CD4-positive, alpha-beta T cell (primary cell): Measurements from ENCODE around the gene MEG3. TPM values are rescaled to one million over a fixed set of nuclear protein-coding genes. Genes with fewer than 3 reads are reported as not detected.

Source experiments
- ATAC-seq: fragments of 200-7000 bp; cut with Tn5 transposase; one replicate; pipeline ENCODE4 v1.10.0; 2022; ENCODE audit warnings: mild to moderate bottlenecking; ENCODE audit not compliant: poor library complexity
- CTCF ChIA-PET: fragments of 350-600 bp; sonication (Branson Sonifier 250); formaldehyde crosslinking; loops from one replicate; lab custom pipeline; 2021; ENCODE audit warnings: antibody characterized with exemption, inconsistent platforms; lab: Charles Lee
- POLR2A ChIA-PET: fragments of 350-600 bp; sonication (Branson Sonifier 250); formaldehyde crosslinking; loops from one replicate; lab custom pipeline; 2021; ENCODE audit warnings: antibody characterized with exemption, inconsistent platforms; lab: Charles Lee
- DNase-seq, 14 experiments: peaks; one replicate each; pipeline ENCODE4 v3.0.0-alpha.2; 2013 to 2020; ENCODE audit warnings: mixed read lengths in 2 of 14
- H3K27ac ChIP-seq, 2 donors: one replicate each; pipeline versions ENCODE4 v1.5.1 to v1.7.0; 2013; ENCODE audit warnings: low read length in 2 of 2, low read depth in 1 of 2, mild to moderate bottlenecking in 1 of 2
- H3K27me3 ChIP-seq, 2 experiments: 1 replicate in 1 of 2; 2 replicates in 1 of 2; pipeline versions ENCODE4 v1.6.1 to v1.7.0; 2013; ENCODE audit warnings: low read length in 2 of 2, control low read depth in 1 of 2, mild to moderate bottlenecking in 1 of 2, moderate library complexity in 1 of 2; ENCODE audit not compliant: insufficient read depth in 2 of 2, control insufficient read depth in 1 of 2
- H3K36me3 ChIP-seq: one replicate; pipeline ENCODE4 v1.6.1; 2013; ENCODE audit warnings: low read length, control low read depth; ENCODE audit not compliant: insufficient read depth
- H3K4me1 ChIP-seq: one replicate; pipeline ENCODE4 v1.6.1; 2013; ENCODE audit warnings: low read length, control low read depth; ENCODE audit not compliant: insufficient read depth
- H3K4me3 ChIP-seq: one replicate; pipeline ENCODE4 v1.5.1; 2013; ENCODE audit warnings: mild to moderate bottlenecking, low read length, moderate library complexity
- H3K9me3 ChIP-seq, 2 experiments: 1 replicate in 1 of 2; 2 replicates in 1 of 2; pipeline versions ENCODE4 v1.6.1 to v1.7.0; 2013; ENCODE audit warnings: low read length in 2 of 2, mild to moderate bottlenecking in 2 of 2, control low read depth in 1 of 2, moderate library complexity in 1 of 2; ENCODE audit not compliant: control insufficient read depth in 1 of 2, insufficient read depth in 1 of 2
- H3K27ac Mint-ChIP-seq: one replicate; pipeline ENCODE4 v1.8.0; 2020; ENCODE audit warnings: mixed read lengths
- H3K27me3 Mint-ChIP-seq: one replicate; pipeline ENCODE4 v1.8.0; 2021; ENCODE audit warnings: mixed read lengths
- H3K36me3 Mint-ChIP-seq: one replicate; pipeline ENCODE4 v1.8.0; 2021; ENCODE audit warnings: low read depth, mixed read lengths
- H3K4me1 Mint-ChIP-seq: one replicate; pipeline ENCODE4 v1.8.0; 2021; ENCODE audit warnings: low read depth, mixed read lengths
- H3K4me3 Mint-ChIP-seq: one replicate; pipeline ENCODE4 v1.8.0; 2020; ENCODE audit warnings: mild to moderate bottlenecking, mixed read lengths
- H3K9me3 Mint-ChIP-seq: one replicate; pipeline ENCODE4 v1.8.0; 2020; ENCODE audit warnings: mixed read lengths
- CTCF ChIP-seq: fragments of 200-600 bp; IDR thresholded peaks from one replicate; pipeline ENCODE4 v1.8.0; 2022; ENCODE audit warnings: antibody characterized with exemption, mild to moderate bottlenecking
- intact Hi-C, 2 experiments: fragments of 100-400 bp; cut with DNase I in 1 of 2; cut with micrococcal nuclease in 1 of 2; formaldehyde crosslinking; loops; one replicate each; pipeline versions ENCODE4 v1.15.1 to v1.9.0; 2023 to 2025; cut with DNase I, micrococcal nuclease
- total RNA-seq, 174 experiments: library from RNA in 2 of 174; stranded (reverse) in 2 of 174; gene quantifications; one replicate each; pipeline ENCODE4 v1.2.3 and lab custom pipeline; 2021 to 2026

The MEG3 gene
- total RNA-seq, 2 experiments from 2014 or later = not detected

- POLR2A ChIA-PET = no interaction called here
- no peak overlapping the region for H3K4me3 Mint-ChIP-seq
- no peak for DNase-seq
These were observed 21.8 kb upstream of the MEG3 start for GRCh38 chr14:100804138-100804537.

DNA sequence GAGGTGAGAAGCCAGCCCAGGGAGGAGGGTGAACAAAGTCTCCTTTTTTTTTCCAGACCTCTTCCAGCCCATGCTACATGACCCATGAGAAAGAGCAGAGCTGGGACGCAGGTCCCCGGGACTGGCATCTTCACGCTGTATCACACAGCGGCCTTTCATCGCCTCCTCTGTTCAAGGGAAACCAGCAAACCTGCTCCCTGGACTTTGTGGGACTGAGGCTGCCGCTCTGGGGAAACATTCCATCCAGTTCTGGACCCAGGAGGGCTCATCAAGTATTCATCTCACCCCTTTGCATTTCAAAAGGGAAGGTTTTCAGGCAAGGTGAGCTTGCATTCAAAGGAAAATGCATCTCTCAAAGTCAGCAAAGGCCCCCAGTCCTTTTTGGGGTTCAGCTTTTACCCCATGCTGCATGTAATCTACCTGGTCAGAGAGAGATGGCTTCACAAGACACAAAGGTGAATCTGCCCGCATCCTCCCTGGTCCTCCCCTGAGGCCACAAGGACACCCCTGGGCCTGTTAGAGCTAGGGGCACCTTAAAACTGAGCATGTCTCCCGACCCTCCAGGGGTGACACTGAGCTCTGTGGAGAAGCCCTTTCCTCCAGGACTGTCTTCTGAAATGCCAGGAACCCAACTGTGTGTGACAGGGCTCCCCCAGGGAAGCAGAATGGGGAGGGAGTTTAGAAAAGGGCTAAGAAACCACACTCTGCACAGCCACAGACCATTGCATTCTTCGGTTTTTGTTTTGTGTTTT, 21.2 kb upstream of the MEG3 start:
- Mint-ChIP-seq H3K9me3 (peaks cover 4% of the 10 kb centered on the region), H3K27me3 (peaks cover 13% of the 10 kb centered on the region), H3K4me3 (no peak overlapping the region), H3K36me3 (no peaks in the 10 kb centered on the region), H3K4me1 (no peaks in the 10 kb centered on the region), H3K27ac (no peak overlapping the region)
- no peak for TF ChIP-seq CTCF
- intact Hi-C loops = no loop called here
- H3K36me3 ChIP-seq = no peaks in the 10 kb centered on the region
- POLR2A ChIA-PET = no interaction called here
- peaks cover 0 to 5% of the 10 kb centered on the region in 2 experiments for H3K27me3 ChIP-seq
- no peaks in the 10 kb centered on the region for H3K4me1 ChIP-seq
- ATAC-seq (no peak), DNase-seq (no peak)
- CTCF ChIA-PET = no interaction called here
- H3K9me3 ChIP-seq = peaks cover 19 to 32% of the 10 kb centered on the region in 2 experiments
- H3K4me3 ChIP-seq = no peak overlapping the region
- no peak overlapping the region for H3K27ac ChIP-seq

More at GRCh38 chr14:100804138-100804537, 21.8 kb upstream of the MEG3 start:
- Histone ChIP-seq H3K9me3 (peaks cover 14 to 31% of the 10 kb centered on the region in 2 experiments), H3K27me3 (peaks cover 0 to 5% of the 10 kb centered on the region in 2 experiments), H3K4me1 (no peaks in the 10 kb centered on the region), H3K27ac (no peak overlapping the region), H3K36me3 (no peaks in the 10 kb centered on the region), H3K4me3 (no peak overlapping the region)
- H3K9me3 Mint-ChIP-seq = peaks cover 2% of the 10 kb centered on the region
- ATAC-seq = no peak
- CTCF ChIA-PET = no interaction called here
- no peaks in the 10 kb centered on the region for H3K36me3 Mint-ChIP-seq
- no peaks in the 10 kb centered on the region for H3K4me1 Mint-ChIP-seq
- no peak for TF ChIP-seq CTCF
- intact Hi-C loops = no loop called here
- H3K27ac Mint-ChIP-seq = no peak overlapping the region
- peaks cover 8% of the 10 kb centered on the region for H3K27me3 Mint-ChIP-seq

- H3K4me3 ChIP-seq = no peak overlapping the region
- ATAC-seq (no peak), DNase-seq (no peak)
- H3K4me3 Mint-ChIP-seq = no peak overlapping the region
- intact Hi-C loops = no loop called here
- H3K27me3 ChIP-seq = peaks cover 5 to 9% of the 10 kb centered on the region in 2 experiments
- peaks cover 4% of the 10 kb centered on the region for H3K9me3 Mint-ChIP-seq
- H3K27ac ChIP-seq = no peak overlapping the region
- ChIA-PET POLR2A (no interaction called here), CTCF (no interaction called here)
- no peaks in the 10 kb centered on the region for H3K4me1 Mint-ChIP-seq
- peaks cover 5% of the 10 kb centered on the region for H3K27me3 Mint-ChIP-seq
- no peaks in the 10 kb centered on the region for H3K36me3 Mint-ChIP-seq
- no peaks in the 10 kb centered on the region for H3K36me3 ChIP-seq
- H3K4me1 ChIP-seq = no peaks in the 10 kb centered on the region
- no peak for TF ChIP-seq CTCF
- no peak overlapping the region for H3K27ac Mint-ChIP-seq
- peaks cover 19 to 47% of the 10 kb centered on the region in 2 experiments for H3K9me3 ChIP-seq
These were observed 19.5 kb upstream of the MEG3 start for GRCh38 chr14:100806386-100806785.
